Measurements from ENCODE around the gene WFDC1.

Gene WFDC1

GRCh38 chr16:84357191-84357651, 62.5 kb downstream of the WFDC1 start:
- peak in 1 of 2 donors; percentile 12 for DNase-seq

GRCh38 chr16:84358601-84359295, 64.1 kb downstream of the WFDC1 start:
- DNase-seq: no peak

- no peak for DNase-seq
Observed at GRCh38 chr16:84359326-84359725, 64.6 kb downstream of the WFDC1 start.

- peak; percentile 18 to 55 for DNase-seq
Observed at GRCh38 chr16:84360170-84360569, 65.5 kb downstream of the WFDC1 start.

GRCh38 chr16:84360748-84361147, 66.1 kb downstream of the WFDC1 start:
- DNase-seq: no peak

GRCh38 chr16:84361546-84361945, 66.9 kb downstream of the WFDC1 start:
- no peak for DNase-seq

GRCh38 chr16:84362471-84362941, 67.8 kb downstream of the WFDC1 start:
- DNase-seq: no peak

- DNase-seq: no peak
Observed at GRCh38 chr16:84366208-84366607, 71.5 kb downstream of the WFDC1 start.

GRCh38 chr16:84367297-84367680, 72.6 kb downstream of the WFDC1 start:
- no peak for DNase-seq

GRCh38 chr16:84367750-84368307, 73.2 kb downstream of the WFDC1 start:
- no peak for DNase-seq

- DNase-seq: no peak
Observed at GRCh38 chr16:84368308-84368996, 73.8 kb downstream of the WFDC1 start, which contains the start of gene ATP2C2. ATP2C2 (plus strand) TSS chr16:84368538; CDS start chr16:84368616, 78 bp downstream.

- no peak for DNase-seq
Observed at GRCh38 chr16:84369105-84369504, 74.4 kb downstream of the WFDC1 start.

- DNase-seq: no peak
Observed at GRCh38 chr16:84369938-84370627, 75.4 kb downstream of the WFDC1 start.

GRCh38 chr16:84370723-84371552, 76.3 kb downstream of the WFDC1 start:
- no peak for DNase-seq

- no peak for DNase-seq
Observed at GRCh38 chr16:84371553-84371865, 76.8 kb downstream of the WFDC1 start.

- DNase-seq: no peak
Observed at GRCh38 chr16:84373907-84374489, 79.3 kb downstream of the WFDC1 start.

GRCh38 chr16:84378099-84378498, 83.4 kb downstream of the WFDC1 start:
- no peak for DNase-seq

GRCh38 chr16:84378567-84378966, 83.9 kb downstream of the WFDC1 start:
- DNase-seq: no peak

GRCh38 chr16:84379008-84379708, 84.5 kb downstream of the WFDC1 start:
- DNase-seq: no peak

Data from stimulated activated CD4-positive, alpha-beta T cell treated with anti-CD3 and anti-CD28 coated beads, Interleukin-2, amount 100 ng/mL, for 24 hours (primary cell).